Suppressor macrophage treated with lipopolysaccharide for 4 hours (primary cell): ENCODE measurements around the gene PSG3.
"Not testable (repeated sequence)": the region's sequence is repeated elsewhere in the genome, so short reads cannot be mapped to it uniquely, and the experiment has no call there.

ENCODE experiments used
- DNase-seq: peaks from one replicate; pipeline ENCODE4 v3.0.0-alpha.2; 2020

The PSG3 gene

GRCh38 chr19:42693760-42694350, 46.4 kb downstream of the PSG3 start:
- peak; percentile 5 for DNase-seq

DNA sequence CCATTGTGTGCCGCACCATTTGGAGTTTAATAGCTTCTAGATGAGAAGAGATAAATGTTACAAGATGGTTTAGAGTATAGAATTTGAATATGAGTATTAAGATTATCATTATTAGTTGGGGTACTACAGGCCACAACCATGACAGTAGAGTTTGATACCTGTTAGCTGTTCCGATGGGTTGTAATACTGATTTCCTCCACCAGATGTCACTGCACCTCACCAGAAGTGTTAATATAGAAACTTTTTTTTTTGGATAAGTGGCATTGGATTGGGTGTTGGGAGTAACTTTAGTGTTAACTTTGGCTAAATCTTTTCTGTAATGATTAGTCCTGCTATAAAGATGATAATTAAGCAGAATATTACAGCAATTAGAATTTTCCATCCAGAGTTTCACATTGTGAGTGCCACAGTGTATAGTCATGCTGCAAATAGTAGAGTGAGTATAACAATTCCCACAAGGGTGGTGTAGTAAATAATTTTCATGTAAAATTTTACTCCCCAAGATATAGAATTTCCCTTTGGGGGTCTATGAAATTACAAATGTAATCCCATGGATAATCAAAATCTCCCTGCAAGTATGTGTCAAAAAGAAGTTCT, 56.3 kb downstream of the PSG3 start:
- peak; percentile 49 for DNase-seq

GRCh38 chr19:42676326-42676725, 64.0 kb downstream of the PSG3 start:
- DNase-seq, result not testable (repeated sequence)

- DNase-seq, result not testable (repeated sequence)
Observed at GRCh38 chr19:42674549-42674948, 65.7 kb downstream of the PSG3 start.
